ENCODE data around the gene FRRS1.
A peak's percentile ranks its signal among the peaks of the same experiment; 100 is the strongest.

The FRRS1 gene

DNA sequence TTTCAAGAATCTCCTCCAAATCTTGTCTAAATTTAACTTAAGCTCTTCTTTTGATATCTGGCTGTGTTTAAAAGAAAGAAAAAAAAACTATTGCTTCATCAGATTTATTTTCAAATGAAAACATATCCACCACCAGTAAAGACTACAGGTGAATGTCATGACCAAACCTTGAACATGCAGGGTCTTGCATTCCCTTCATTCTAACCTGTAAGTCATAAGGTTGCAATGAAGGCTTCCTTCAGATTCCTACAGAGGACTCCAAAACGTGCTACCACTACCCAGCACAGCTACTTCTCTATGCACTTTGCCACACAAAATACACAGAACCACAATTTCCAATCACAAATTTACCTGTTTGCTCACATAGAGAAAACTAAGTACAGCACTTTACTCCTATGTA is 26.3 kb downstream of the FRRS1 start:
- intact Hi-C loops (cut with DNase I), result no loop called here
- DNase-seq, result no peak

- DNase-seq, result no peak
- intact Hi-C loops (cut with DNase I), result no loop called here
Observed at GRCh38 chr1:99738858-99739465, 27.5 kb downstream of the FRRS1 start.

- DNase-seq, result peak in 29 of 42 donors; percentile 12 to 73 (median 37)
- intact Hi-C loops (cut with DNase I), result no loop called here
Observed at GRCh38 chr1:99737016-99737415, 29.4 kb downstream of the FRRS1 start.

GRCh38 chr1:99735852-99736251 is 30.6 kb downstream of the FRRS1 start:
- intact Hi-C loops (cut with DNase I), result no loop called here
- no peak for DNase-seq

DNA sequence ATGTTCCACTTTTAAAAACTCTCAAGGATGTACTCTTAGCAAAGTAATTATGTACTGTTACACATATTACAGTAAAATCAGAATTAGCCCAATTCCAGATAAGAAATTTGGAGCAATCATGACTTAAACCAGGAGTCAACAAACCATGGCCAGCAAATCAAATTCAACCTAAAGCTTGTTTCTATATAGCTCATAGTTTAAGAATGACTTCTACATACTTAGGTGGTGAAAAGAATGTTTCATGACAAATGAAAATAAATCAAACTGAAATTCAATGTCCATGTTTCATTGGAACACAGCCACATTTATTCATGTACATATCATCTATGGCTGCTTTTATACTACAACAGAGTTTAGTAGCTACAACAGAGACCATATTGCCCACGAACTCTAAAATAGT is 35.1 kb downstream of the FRRS1 start:
- intact Hi-C loops (cut with DNase I), result no loop called here
- no peak for DNase-seq

- intact Hi-C loops (cut with DNase I), result no loop called here
- no peak for DNase-seq
Observed at GRCh38 chr1:99728494-99729235, 37.8 kb downstream of the FRRS1 start.

GRCh38 chr1:99727575-99728185 is 38.8 kb downstream of the FRRS1 start:
- intact Hi-C loops (cut with DNase I), result no loop called here
- DNase-seq, result no peak

- DNase-seq, result no peak
- intact Hi-C loops (cut with DNase I), result no loop called here
Observed at GRCh38 chr1:99726818-99727217, 39.6 kb downstream of the FRRS1 start.

GRCh38 chr1:99726407-99726806 is 40.0 kb downstream of the FRRS1 start:
- DNase-seq, result no peak

DNA sequence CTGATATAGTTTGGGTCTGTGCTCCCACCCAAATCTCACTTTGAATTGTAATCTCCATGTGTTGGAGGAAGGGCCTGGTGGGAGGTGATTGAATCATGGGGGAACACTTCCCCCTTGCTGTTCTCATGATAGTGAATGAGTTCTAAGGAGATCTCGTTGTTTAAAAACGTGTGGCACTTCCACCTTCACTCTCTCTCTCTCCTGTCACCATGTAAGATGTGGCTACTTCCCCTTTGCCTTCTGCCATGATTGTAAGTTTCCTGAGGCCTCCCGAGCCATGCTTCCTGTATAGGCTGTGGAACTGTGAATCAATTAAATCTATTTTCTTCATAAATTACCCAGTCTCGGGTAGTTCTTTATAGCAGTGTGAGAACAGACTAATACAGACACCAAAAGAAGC is 40.4 kb downstream of the FRRS1 start:
- intact Hi-C loops (cut with DNase I), result no loop called here

More at GRCh38 chr1:99726407-99726806, 40.0 kb downstream of the FRRS1 start:
- intact Hi-C loops (cut with DNase I), result no loop called here

DNA sequence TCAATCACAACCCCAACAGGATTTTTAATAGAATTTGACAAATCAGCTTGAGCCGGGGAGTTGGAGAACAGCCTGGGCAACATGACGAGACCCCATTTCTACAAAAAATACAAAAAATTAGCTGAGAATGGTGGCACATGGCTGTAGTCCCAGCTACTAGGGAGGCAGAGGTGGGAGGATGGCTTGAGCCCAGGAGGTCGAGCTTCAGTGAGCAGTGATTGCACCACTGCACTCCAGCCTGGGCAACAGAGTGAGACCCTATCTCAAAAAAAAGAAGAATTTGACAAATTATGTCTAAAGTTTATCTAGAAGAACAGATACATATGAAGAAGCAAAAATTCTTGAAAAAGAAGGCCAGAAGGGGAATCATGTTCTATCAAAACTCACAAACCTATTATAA is 43.2 kb downstream of the FRRS1 start:
- no peak for DNase-seq
- intact Hi-C loops (cut with DNase I), result no loop called here

More for the DNA sequence above, 40.4 kb downstream of the FRRS1 start:
- DNase-seq, result no peak

GRCh38 chr1:99717005-99717404 is 49.4 kb downstream of the FRRS1 start:
- intact Hi-C loops (cut with DNase I), result no loop called here
- no peak for DNase-seq

DNA sequence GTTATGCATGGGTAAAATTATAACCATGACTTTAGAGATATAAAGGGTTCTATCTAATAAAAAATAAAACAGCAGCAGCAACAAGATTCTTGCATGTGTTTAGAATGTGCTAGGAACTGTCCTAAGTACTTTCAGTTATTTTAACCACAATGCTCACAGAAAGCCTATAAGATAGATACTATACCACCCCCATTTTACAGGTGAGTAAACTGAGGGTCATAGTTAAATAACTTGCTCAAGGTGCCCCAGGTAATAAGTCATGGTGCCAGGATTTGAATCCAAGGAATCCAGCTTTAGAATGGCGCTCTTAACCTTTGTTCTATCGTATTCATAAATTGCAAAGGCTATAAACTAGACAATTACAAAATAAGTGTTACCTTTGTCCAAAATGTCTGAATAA is 53.4 kb downstream of the FRRS1 start:
- intact Hi-C loops (cut with DNase I), result no loop called here

GRCh38 chr1:99710994-99711393 is 55.4 kb downstream of the FRRS1 start:
- intact Hi-C loops (cut with DNase I), result no loop called here
- DNase-seq, result no peak

More for the DNA sequence above, 53.4 kb downstream of the FRRS1 start:
- DNase-seq, result no peak

- intact Hi-C loops (cut with DNase I), result loop anchor here (10.0 kb wide), 1 partner anchor 523 kb away; no protein-coding TSS in a partner anchor
- DNase-seq, result peak; percentile 33 to 92 (median 80)
Observed at GRCh38 chr1:99707535-99708142, 58.8 kb downstream of the FRRS1 start.

GRCh38 chr1:99705385-99705784 is 61.0 kb downstream of the FRRS1 start:
- DNase-seq, result no peak

DNA sequence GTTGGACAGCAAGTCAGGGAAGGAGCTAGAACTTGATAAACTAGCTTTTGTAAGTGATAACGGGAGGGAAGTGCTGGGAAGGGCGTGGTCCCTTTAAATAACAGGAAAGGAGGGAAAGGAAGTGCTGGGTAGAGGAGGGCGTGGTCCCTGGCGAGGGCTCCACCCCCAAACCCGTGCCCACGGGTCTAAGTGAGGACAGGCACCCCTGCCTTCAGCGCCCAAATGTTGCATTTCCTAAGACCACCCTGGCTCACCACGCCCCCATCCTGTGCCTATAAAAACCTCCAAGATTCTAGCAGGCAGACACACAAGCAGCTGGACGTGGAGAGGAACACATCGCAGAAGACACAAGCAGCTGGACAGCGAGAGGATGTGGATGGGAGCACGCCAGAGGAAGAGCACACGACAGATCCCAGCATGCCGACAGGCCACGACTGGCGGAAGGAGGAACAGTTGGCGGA is 62.0 kb downstream of the FRRS1 start:
- no peak for DNase-seq
- intact Hi-C loops (cut with DNase I), result loop anchor here (10.0 kb wide), 1 partner anchor 520 kb away; no protein-coding TSS in a partner anchor

More at GRCh38 chr1:99705385-99705784, 61.0 kb downstream of the FRRS1 start:
- intact Hi-C loops (cut with DNase I), result loop anchor here (10.0 kb wide), 1 partner anchor 521 kb away; no protein-coding TSS in a partner anchor

- DNase-seq, result no peak
- intact Hi-C loops (cut with DNase I), result loop anchor here (10.0 kb wide), 1 partner anchor 517 kb away; no protein-coding TSS in a partner anchor
Observed at GRCh38 chr1:99702221-99702620, 64.2 kb downstream of the FRRS1 start.

- DNase-seq, result no peak
- intact Hi-C loops (cut with DNase I), result loop anchor here (10.0 kb wide), 1 partner anchor 515 kb away; no protein-coding TSS in a partner anchor
Observed at GRCh38 chr1:99700020-99700419, 66.4 kb downstream of the FRRS1 start.

DNA sequence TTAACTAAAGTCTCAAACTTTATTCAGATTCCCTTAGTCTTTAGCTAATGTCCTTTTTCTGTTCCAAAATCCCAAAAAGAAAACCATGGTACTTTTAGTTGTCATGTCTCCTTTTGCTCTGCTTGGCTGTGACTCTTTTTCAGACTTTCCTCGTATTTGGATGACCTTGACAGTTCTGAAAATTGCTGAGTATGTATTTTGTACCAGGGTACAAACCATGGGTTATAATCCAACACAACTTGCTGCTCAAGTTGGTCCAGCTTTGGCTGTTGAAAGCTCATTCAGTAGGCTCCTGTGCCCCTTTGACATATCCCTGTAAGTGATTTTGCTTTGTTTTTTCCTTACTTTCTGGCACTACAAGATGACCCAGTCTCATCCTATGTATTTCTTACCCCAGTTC is 68.9 kb downstream of the FRRS1 start:
- intact Hi-C loops (cut with DNase I), result no loop called here
- DNase-seq, result no peak

Measured in head of caudate nucleus (tissue), 42 donors.